Midbrain (tissue), 1 donor: ENCODE measurements around the gene LRWD1.
"Not testable (repeated sequence)": the region's sequence is repeated elsewhere in the genome, so short reads cannot be mapped to it uniquely, and the experiment has no call there.

Experiments
- DNase-seq: peaks from one replicate; lab custom pipeline; 2025; lab: John Stamatoyannopoulos, UW

Gene LRWD1

DNA sequence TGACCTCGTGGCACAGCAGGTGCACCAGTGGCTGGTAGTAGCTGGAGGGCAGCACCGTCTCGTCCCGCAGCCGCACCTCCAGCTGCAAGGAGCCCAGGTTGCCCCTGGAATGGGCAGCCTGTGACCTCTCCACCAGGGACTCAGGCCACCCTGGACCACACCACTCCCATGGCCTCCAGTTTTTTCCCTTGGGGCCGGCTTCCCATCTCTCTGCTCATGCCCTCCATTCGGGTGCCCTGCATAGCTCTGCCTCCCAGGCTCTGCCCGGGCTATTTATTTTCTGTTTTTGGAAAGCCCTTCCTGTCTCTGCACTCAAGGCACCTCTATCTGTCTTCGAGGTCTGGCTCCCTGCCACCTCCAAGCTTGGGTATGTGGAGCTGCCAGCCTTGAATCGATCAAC is 32.1 kb downstream of the LRWD1 start:
- not testable (repeated sequence) for DNase-seq

DNA sequence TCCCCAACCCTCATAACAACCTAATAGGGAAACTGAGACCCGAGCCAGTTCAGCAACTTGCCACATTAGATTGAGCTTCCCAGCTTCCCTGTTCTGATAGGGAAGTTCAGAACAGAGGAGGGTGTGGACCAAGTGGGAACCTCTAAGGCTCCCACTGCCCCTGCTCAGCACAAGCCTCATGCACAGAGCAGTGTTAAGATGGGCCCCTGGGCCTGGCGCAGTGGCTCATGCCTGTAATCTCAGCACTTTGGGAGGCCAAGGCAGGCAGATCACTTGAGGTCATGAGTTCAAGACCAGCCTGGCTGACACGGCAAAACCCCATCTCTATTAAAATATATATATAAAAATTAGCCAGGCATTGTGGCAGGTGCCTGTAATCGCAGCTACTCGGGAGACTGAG is 32.5 kb downstream of the LRWD1 start:
- not testable (repeated sequence) for DNase-seq

DNA sequence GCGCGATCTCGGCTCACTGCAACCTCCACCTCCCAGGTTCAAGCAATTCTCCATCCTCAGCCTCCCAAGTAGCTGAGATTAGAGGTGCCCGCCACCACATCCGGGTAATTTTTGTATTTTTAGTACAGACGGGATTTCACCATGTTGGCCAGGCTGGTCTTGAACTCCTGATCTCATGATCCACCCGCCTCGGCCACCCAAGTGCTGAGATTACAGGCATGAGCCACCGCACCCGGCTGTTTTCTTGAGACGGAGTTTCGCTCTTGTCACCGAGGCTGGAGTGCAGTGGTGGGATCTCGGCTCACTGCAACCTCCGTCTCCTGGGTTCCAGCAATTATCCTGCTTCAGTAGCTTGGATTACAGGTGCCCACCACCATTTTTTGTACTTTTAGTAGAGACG is 33.5 kb downstream of the LRWD1 start:
- not testable (repeated sequence) for DNase-seq

DNA sequence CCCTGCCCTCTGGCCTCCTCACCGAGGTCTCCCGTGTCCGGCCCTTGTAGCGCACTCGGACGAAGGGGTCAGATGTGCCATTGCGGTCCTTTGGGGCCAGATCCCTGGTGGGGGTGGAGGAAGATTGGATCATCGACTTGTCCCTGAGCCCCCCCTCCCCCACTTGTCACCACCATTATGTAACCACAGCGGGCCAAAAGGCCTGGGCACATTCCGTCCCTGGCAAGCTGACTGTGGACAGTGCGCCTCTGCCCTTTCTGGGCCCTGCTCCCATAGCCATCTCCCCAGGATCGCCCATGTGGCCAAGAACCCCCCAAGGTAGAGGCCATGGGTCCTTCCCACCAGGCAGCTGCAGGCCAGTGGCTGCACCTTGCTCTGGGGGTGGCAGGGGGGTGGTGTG is 38.4 kb downstream of the LRWD1 start:
- not testable (repeated sequence) for DNase-seq

DNA sequence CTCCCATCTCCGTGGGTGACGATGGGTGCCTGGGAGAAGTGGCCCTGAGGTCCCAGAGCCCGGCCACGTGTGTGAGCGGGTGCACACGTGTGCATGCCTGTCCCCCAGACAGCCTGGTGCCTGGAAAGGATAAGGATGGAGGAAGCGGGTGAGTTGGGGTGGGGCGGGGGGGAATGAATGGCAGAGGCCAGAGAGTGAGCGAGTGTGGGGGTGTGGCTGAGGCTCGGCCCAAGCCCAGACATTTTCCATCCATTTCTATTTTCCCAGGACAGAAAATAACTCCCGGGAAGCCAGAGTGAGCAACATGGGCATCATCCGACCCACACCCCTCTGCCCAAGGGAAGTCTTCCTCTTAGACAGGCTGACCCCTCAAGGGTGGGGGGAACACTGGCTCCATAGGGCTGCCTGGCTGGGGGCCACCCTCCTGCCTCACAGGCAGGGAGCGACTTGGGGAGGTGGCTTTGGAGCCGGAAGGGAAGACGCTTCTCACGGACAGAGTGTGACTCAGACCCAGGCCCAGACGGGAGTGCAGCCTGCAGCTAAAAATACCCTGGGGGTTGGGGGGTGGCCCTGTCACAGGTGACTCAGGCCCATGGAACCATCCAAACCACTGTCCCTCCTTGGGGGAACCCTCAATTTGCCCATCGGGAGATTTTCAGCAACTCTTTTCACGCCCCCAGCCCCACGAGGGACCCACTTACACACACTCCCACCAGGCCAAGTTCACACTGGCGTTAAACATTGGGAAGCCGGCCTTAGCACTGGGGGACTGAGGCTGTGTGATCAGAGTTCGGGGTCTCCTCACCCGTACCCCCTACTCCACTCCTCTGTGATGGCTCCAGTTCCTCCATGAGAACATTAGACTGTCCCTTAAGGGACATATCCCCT is 40.8 kb downstream of the LRWD1 start:
- not testable (repeated sequence) for DNase-seq

DNA sequence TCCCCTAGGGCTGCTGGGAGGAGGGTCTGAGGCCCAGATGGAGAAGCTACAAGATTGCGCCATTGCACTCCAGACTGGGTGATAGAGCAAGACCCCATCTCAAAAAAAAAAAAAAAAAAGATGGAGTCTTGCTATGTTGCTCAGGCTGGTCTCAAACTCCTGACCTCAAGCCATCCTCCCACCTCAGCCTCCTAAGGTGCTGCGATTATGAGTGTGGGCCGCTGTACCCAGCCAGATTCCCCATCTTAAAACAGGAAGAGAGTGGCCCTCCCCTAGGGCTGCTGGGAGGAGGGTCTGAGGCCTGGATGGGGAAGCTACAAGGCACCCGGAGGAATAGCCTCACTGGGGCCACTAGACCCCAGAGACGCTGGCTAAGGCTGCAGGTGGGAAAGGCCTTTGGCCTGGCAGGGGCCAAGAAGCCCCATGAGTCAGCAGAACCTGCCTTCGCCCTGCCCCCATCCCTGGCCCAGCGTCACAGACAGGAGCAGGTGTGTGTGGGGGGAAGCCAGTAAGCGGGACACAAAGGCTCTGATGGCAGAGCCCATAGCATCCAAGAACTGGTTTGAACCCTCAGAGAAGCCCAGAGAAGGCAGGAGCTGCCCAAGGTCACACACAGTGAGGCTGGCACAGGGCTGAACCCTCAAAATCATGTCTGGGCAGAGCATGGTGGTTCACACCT is 42.8 kb downstream of the LRWD1 start:
- not testable (repeated sequence) for DNase-seq

DNA sequence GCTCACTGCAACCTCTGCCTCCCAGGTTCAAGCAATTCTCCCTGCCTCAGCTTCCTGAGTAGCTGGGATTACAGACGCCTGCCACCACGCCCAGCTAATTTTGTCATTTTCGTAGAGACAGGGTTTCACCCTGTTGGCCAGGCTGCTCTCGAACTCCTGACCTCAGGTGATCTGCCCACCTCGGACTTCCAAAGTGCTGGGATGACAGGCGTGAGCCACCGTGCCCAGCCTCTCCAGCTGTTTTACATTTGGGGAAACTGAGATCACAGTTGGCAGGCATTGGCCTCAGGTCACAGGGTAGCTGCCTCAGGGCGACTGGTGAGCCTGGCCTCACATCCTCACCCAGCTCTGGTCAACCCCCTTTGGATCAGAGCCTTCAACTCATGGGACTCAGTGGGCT is 45.8 kb downstream of the LRWD1 start:
- not testable (repeated sequence) for DNase-seq

DNA sequence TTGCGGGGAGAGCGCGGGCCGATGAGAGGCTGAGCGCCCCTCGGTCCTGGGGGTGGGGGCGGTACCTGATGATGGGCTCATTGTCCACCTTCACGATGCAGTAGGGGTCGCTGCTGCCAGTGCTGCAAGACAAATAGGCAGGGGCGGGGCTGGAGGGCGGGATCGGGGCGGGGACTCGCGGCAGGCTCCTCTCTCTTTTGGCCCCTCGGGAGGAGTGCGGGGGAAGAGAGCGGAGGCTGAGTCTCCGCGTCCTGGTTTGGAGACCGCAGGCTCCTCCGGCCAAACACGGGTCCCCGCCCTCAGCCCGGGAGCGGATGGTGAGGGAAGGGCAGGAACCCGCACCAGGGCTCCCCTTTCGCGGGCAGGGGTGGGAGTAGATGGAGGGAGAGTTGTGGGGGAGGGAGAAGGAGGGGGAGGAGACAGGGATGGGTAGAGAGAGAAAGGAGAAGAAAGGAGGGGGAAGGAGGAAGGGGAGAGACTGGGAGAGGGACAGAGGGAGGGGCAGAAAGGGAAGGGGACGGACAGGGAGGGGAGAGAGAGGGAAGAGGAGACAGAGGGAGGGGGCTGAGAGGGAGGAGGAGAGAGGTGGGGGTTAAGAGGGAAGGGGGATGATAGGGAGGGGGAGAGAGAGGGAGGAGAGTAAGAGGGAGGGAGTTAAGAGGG is 47.2 kb downstream of the LRWD1 start:
- not testable (repeated sequence) for DNase-seq

DNA sequence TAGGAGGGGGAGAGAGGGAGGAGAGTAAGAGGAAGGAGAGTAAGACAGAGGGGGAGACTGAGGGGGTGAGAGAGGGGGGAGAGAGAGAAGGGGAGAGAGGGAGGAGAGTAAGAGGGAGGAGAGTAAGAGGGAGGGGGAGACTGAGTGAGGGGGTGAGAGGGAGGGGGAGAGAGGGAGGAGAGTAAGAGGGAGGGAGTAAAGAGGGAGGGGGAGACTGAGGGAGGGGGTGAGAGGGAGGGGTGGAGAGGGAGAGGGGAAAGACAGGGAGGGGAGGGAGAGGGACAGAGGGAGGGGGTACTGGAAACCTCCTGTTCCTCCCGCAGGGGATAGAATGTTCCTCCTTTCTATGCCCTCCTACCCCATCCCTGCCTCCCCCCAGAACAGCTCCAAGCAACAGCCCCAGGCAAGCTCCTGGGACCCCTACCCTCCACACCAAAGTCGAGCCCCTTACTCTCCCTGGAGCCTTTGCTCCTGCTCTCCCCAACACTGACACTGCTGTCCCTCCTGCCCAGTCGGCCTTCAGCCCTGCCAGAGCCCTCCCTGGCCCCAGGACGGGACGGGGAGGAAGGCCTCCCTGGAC is 47.9 kb downstream of the LRWD1 start:
- DNase-seq: not testable (repeated sequence)

DNA sequence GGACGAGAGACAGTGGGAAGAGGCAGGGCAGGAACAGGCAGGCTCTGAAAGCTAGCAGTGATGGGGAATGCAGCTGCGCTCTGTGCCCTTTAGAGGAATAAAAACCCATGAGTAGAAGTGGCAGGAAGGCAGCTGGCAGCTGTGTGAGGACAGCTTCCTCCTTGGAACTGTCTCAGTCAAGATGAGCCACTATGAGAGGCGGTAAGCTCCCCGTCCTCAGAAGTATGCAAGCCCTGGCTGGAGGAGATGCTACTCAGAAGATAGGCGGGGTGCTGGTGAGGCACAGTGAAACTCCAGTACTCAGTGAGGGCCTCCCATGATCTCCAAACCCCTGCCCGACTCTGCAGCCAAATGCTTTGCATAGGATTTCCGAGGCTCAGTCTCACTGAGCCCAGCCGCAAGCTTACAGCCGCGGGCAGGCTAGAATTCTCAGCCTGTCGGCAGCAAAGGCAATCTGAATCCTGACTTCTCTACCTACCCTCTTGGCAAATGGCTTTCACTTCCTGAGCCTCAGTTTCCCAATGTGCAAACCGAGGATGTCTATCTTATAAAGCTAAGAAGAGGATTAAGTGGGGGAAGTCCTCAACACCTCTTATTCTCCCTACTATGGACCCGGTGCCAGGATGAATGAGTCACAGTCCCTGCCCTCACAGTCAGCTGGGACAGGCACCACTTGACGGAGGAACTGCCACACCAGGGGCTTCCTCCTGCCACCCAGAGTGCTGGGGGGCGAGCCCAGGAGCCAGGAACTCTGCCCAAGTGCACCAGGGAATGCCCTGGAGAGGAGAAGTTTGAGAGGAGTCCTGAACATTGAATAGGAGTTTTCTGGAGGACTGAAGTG is 50.3 kb downstream of the LRWD1 start:
- not testable (repeated sequence) for DNase-seq

DNA sequence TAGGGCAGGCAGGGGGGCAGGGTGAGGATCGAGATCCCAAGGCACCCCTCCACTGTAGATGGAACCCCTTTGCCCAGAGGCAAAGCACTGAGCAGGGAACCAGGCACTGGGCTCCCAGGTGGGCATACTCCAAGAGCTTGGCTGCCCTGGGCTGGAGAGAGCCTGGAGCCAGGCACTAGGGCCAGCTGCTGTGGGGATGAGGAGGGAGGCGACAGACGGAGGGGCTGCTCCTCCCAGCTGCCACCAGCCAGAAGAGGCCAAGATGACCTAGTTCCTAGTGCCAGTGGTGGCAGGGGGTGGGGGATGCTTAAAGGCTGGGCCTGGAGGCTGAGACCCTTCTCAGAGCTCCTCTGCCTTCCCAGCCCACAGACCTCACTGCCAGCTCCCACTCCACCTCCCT is 51.1 kb downstream of the LRWD1 start:
- DNase-seq: not testable (repeated sequence)

DNA sequence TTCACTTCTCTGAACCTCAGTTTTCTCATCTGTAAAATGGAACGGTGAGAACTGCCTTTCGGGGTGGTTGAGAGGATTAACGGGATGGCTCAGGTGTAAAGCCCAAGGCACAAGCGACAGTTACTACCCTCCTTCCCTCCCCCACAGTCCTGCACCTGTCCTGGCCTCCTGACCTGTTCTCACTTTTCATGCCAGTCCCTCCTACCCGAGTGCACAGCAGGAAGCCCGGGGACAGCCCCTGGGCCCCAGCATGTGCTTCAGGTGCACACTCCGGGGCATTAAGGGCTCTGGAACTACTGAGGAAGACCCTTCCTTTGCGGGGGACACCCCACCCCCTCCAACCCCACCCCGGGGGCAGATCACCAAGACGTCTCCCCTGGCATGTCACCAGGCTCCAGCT is 52.2 kb downstream of the LRWD1 start:
- not testable (repeated sequence) for DNase-seq

DNA sequence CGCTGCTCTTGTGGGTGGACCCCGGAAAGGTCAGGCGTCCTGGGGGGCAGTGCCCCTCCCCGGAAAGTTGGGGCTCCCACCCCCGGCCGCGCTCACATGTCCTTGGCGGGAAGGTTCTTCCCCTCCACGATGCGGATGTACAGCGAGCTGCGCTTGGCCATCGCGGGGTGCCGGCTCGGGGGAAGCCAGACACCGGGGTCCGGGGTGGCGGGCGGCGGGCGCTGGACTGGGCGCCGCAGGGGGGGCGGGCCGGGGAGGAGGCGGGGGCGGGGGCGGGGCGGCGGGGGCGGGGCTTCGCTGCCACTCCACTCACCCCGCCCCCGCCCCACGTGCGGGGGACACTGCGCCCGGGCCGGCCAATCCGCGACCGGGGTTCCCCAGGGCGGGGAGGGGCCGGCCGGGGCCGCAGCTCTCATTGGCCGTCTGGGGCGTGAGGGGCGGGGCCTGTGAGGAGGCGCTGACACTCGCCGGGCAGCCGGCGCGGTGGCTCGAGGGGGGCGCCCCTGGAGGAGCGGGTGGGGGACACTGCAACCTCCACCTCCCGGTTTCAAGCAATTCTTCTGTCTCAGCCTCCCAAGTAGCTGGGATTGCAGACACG is 52.9 kb downstream of the LRWD1 start, which contains the start of gene RASA4B:
RASA4B (minus strand) TSS at position 228 of the 598 bp plus-strand sequence; CDS start at position 161, 67 bp downstream.
- DNase-seq: not testable (repeated sequence)

DNA sequence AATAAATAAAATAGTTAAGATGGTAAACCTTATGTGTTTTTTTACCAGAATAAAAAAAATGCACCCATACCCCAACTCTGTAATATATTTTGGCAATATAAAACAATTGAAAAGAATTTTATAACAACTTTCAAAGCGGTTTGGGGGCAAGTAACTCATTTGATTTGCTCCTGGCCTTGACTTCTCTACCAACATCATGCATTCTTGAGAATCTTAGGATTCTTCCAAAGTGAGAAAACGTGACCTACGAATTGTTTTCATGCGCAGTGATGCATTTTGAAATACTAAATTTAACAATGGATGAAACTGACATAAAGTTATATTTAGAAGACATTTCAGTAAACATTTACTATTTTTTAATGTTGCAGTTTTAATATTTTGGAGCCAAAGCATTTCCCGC is 56.0 kb downstream of the LRWD1 start:
- DNase-seq: not testable (repeated sequence)
